ENCODE data around the gene SPA17. TPM values are rescaled to one million over a fixed set of nuclear protein-coding genes. Genes with fewer than 3 reads are reported as not detected.
A peak's percentile ranks its signal among the peaks of the same experiment; 100 is the strongest.

SPA17 gene
- polyA plus RNA-seq, 3 donors, result 0.75 to 6.7 (median 4.2) TPM

DNA sequence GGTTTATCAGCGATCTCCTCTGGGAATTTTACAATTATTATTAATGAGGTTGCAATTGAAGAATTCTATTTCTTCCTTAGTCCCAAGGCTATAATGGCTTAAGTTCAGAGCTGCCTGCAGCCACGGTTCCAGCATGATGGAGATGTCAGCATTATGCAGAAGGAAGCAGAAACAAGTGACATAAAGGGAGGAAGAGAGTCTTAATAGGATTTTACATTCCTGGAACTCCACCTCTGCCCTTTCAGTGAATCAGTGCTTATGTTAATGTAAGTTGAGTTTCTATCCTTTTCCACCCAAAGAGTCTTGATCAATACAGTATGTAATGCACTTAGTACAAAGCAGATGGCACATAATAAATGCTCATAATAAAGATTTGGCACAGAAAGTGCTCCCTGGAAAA is 54.4 kb downstream of the SPA17 start:
- no peak overlapping the region for H3K27ac ChIP-seq (ENCODE audit: low read depth in 1 of 2, low read length in 2 of 2)
- no peak overlapping the region for H3K4me2 ChIP-seq (replicated peaks; ENCODE audit: extremely low read depth, low read length, poor library complexity, severe bottlenecking)
- H3K4me3 ChIP-seq (replicated peaks in 1 of 3; ENCODE audit: low read depth in 2 of 3, low read length in 3 of 3), result no peak overlapping the region
- no peaks in the 10 kb centered on the region for H3K9me3 Mint-ChIP-seq
- H3K4me3 Mint-ChIP-seq, result no peak overlapping the region
- no peak overlapping the region for H3K9ac ChIP-seq (ENCODE audit: insufficient read depth, low read length, poor library complexity, severe bottlenecking)
- H3K4me1 ChIP-seq (ENCODE audit: control insufficient read depth in 1 of 2, insufficient read depth in 2 of 2, low read length in 2 of 2), result peaks cover 79 to 80% of the 10 kb centered on the region in 2 donors
- no peaks in the 10 kb centered on the region for H3K27me3 ChIP-seq (ENCODE audit: control insufficient read depth in 2 of 2, insufficient read depth in 2 of 2, low read length in 2 of 2)
- no peak overlapping the region for H2AFZ ChIP-seq (ENCODE audit: insufficient read depth, low read depth, low read length, poor library complexity, severe bottlenecking)
- no peak overlapping the region for H3K27ac Mint-ChIP-seq
- TF ChIP-seq CTCF (IDR thresholded peaks at IDR 0.05), result no peak
- H3K27me3 Mint-ChIP-seq (ENCODE audit: low read depth in 3 of 3), result peaks cover 0 to under 1% (median 0%) of the 10 kb centered on the region in 3 donors
- no peaks in the 10 kb centered on the region for H3K9me3 ChIP-seq (replicated peaks in 1 of 2; ENCODE audit: control insufficient read depth in 1 of 2, insufficient read depth in 1 of 2, low read length in 2 of 2)
- H3K4me1 Mint-ChIP-seq, result peaks cover 78% of the 10 kb centered on the region
- H3K79me2 ChIP-seq (ENCODE audit: insufficient read depth, low read length), result no peaks in the 10 kb centered on the region
- DNase-seq, result no peak
- no peaks in the 10 kb centered on the region for H3K36me3 ChIP-seq (replicated peaks in 1 of 2; ENCODE audit: control insufficient read depth in 1 of 2, insufficient read depth in 2 of 2, low read length in 2 of 2)
- WGBS (ENCODE audit: insufficient coverage), result no CpG with 5 or more reads among the region's 2 CpGs
- intact Hi-C loops (cut with micrococcal nuclease), result no loop called here
- no peaks in the 10 kb centered on the region for H4K20me1 ChIP-seq (ENCODE audit: insufficient read depth, low read length)
- no peaks in the 10 kb centered on the region for H3K36me3 Mint-ChIP-seq

DNA sequence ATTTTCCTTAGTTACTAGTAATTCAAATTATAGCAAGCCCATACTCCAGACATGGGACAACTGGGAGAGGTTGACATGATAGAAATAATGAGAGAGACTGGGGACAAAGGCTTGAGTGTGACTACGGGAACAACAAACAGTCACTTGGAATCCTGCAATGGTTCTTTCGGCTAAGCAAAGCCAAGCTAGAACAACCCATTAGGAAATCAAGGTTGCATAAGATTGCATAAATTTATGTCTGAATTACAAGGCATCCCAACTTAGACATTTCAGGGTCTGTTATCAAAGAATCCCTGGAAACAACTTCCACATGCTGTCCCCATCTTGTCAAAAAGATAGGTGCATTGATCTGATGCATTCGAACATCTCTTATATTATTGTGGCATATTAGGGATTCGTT is 55.9 kb downstream of the SPA17 start:
- H3K9ac ChIP-seq (ENCODE audit: insufficient read depth, low read length, poor library complexity, severe bottlenecking), result no peak overlapping the region
- Mint-ChIP-seq H3K27ac (peak overlapping the region in 3 of 7 donors; percentile 70 to 79 (median 73)), H3K27me3 (ENCODE audit: low read depth in 3 of 3) (no peaks in the 10 kb centered on the region), H3K4me1 (peaks cover 82% of the 10 kb centered on the region), H3K9me3 (no peaks in the 10 kb centered on the region), H3K36me3 (no peaks in the 10 kb centered on the region), H3K4me3 (no peak overlapping the region)
- H3K4me2 ChIP-seq (replicated peaks; ENCODE audit: extremely low read depth, low read length, poor library complexity, severe bottlenecking), result peak overlapping the region; percentile 2
- WGBS (ENCODE audit: insufficient coverage), result 0% methylated on average over 1 of the region's 4 CpGs
- no peak overlapping the region for H3K27ac ChIP-seq (ENCODE audit: low read depth in 1 of 2, low read length in 2 of 2)
- H3K4me3 ChIP-seq (replicated peaks in 1 of 3; ENCODE audit: low read depth in 2 of 3, low read length in 3 of 3), result no peak overlapping the region
- H3K79me2 ChIP-seq (ENCODE audit: insufficient read depth, low read length), result no peaks in the 10 kb centered on the region
- no peaks in the 10 kb centered on the region for H3K36me3 ChIP-seq (replicated peaks in 1 of 2; ENCODE audit: control insufficient read depth in 1 of 2, insufficient read depth in 2 of 2, low read length in 2 of 2)
- peak in 1 of 3 donors; percentile 52 for DNase-seq
- no peaks in the 10 kb centered on the region for H3K9me3 ChIP-seq (replicated peaks in 1 of 2; ENCODE audit: control insufficient read depth in 1 of 2, insufficient read depth in 1 of 2, low read length in 2 of 2)
- peaks cover 79 to 87% of the 10 kb centered on the region in 2 donors for H3K4me1 ChIP-seq (ENCODE audit: control insufficient read depth in 1 of 2, insufficient read depth in 2 of 2, low read length in 2 of 2)
- TF ChIP-seq CTCF (IDR thresholded peaks at IDR 0.05), result no peak
- intact Hi-C loops (cut with micrococcal nuclease), result no loop called here
- H4K20me1 ChIP-seq (ENCODE audit: insufficient read depth, low read length), result no peaks in the 10 kb centered on the region
- H3K27me3 ChIP-seq (ENCODE audit: control insufficient read depth in 2 of 2, insufficient read depth in 2 of 2, low read length in 2 of 2), result no peaks in the 10 kb centered on the region
- H2AFZ ChIP-seq (ENCODE audit: insufficient read depth, low read depth, low read length, poor library complexity, severe bottlenecking), result peak overlapping the region; percentile 25

Data from CD14-positive monocyte (primary cell).